SK-N-SH (cell line): ENCODE data around the gene NBPF26.
"Not testable (repeated sequence)": the region's sequence is repeated elsewhere in the genome, so short reads cannot be mapped to it uniquely, and the experiment has no call there.

Experiments
- CHD2 ChIP-seq: fragments of 150-350 bp; IDR thresholded peaks from 2 replicates; pipeline ENCODE4 v1.6.1; 2018; ENCODE audit warnings: low read length; ENCODE audit not compliant: partially characterized antibody
- CTCF ChIP-seq: fragments of 200-600 bp; sonication (generic); IDR thresholded peaks from 2 replicates; pipeline ENCODE4 v1.6.1; 2017; ENCODE audit warnings: antibody characterized with exemption, mild to moderate bottlenecking, moderate library complexity
- MAX ChIP-seq: IDR thresholded peaks from 2 replicates; pipeline ENCODE4 v1.4.0; 2012; ENCODE audit warnings: low read depth
- PBX3 ChIP-seq: IDR thresholded peaks from 2 replicates; pipeline ENCODE4; 2012
- POLR2AphosphoS5 ChIP-seq: IDR thresholded peaks from 2 replicates; pipeline ENCODE4 v1.6.1; 2012; ENCODE audit warnings: low read depth, low read length
- RCOR1 ChIP-seq: fragments of 150-350 bp; IDR thresholded peaks from 2 replicates; pipeline ENCODE4 v1.6.1; 2017; ENCODE audit warnings: antibody characterized with exemption, low read length

- not testable (repeated sequence) for TF ChIP-seq POLR2AphosphoS5, MAX, CHD2, RCOR1
- TF ChIP-seq CTCF (peak; percentile 47), PBX3 (peak; percentile 44)
Measured at GRCh38 chr1:120844186-120844944, 120.6 kb downstream of the NBPF26 start.
